HG03095 (cell line): ENCODE results near the gene TWNK.
"Not testable (repeated sequence)": the region's sequence is repeated elsewhere in the genome, so short reads cannot be mapped to it uniquely, and the experiment has no call there.

Source experiments
- ATAC-seq: cut with Tn5 transposase; IDR thresholded peaks from one replicate; pipeline ENCODE4 v1.9.1; 2021; ENCODE audit warnings: moderate library complexity; ENCODE audit not compliant: unreplicated experiment

Gene TWNK

GRCh38 chr10:100972904-100973535 is 14.3 kb upstream of the TWNK start:
- no peak for ATAC-seq

- not testable (repeated sequence) for ATAC-seq
These were observed 11.9 kb upstream of the TWNK start for GRCh38 chr10:100975397-100975796.

DNA sequence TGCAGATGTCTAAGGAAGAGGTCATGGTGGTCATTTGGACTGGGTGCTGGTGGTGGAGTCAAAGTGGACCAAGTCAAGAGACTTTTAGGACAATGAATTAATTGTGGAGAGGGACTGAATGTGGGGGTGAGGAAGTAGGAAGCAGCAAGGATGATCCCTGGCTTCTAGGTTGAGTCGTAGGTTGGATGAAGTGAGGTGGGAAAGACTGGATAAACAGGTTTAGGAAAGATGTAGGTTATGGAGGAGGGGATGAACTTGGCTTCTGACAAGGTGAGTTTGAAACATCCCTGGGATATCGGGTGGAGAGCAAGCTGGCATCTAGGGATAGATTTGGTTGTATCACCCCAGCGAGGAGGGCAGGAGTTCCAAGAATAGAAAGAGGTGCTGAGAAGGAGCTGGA is 10.4 kb upstream of the TWNK start:
- ATAC-seq: no peak

- no peak for ATAC-seq
These were observed 9.9 kb upstream of the TWNK start for GRCh38 chr10:100977436-100977835.

DNA sequence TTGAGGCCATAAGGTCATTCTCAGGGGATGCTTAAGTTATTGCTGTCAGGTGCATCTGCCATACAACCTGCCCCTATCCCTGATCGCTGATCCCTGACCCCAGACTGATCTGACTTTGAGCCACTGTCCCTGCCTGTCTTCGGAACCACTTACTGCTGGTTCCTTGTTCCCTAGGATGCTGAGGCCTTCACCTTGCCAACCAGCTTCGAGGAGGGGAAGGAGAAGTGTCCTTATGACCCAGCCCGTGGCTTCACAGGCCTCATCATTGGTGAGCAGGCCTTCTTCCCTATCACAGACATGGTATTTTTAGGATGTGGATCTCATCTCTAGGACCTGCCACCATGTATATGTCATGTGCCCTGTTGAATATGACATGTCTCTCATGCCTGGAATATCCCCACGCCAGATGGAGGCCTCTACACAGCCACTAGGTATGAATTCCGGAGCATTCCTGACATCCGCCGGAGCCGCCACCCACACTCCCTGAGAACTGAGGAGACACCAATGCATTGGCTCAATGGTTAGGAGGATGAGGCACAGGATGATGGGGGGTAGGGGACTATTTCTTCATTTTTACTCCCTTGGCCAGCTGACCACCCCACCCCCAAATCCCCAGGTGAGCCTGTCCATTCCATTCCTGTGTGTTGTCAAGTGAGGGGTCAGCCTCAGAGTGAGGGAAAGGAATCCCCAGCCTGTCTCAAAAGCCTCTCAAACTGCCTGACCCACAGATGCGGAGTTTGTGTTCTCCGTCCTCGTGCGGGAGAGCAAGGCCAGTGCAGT is 9.0 kb upstream of the TWNK start:
- ATAC-seq: no peak

DNA sequence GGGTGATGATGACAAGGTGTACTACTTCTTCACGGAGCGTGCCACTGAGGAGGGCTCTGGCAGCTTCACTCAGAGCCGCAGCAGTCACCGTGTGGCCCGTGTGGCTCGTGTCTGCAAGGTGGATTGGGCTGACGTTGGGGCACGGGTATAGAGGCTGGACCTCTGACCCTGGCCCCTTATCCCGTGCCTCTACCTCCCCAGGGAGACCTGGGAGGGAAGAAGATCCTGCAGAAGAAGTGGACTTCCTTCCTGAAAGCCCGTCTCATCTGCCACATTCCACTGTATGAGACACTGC is 8.5 kb upstream of the TWNK start:
- ATAC-seq: no peak

- no peak for ATAC-seq
These were observed 7.5 kb upstream of the TWNK start for GRCh38 chr10:100979791-100980272.

DNA sequence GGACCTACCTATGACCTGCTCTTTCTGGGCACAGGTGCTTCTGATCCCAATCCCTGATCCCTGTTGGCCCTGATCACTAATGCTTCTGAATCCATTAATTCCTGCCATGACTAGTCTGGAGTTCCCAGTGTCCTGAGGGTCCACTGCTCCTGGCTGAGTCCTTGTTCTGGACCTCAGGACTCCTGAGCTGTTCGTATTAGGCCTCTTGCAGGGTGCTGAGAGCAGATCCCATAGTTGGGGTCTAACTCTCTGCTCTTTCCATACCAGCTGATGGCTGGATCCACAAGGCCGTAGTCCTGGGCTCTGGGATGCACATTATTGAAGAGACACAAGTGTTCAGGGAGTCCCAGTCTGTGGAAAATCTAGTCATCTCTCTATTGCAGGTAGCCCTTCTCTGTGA is 7.0 kb upstream of the TWNK start:
- no peak for ATAC-seq

DNA sequence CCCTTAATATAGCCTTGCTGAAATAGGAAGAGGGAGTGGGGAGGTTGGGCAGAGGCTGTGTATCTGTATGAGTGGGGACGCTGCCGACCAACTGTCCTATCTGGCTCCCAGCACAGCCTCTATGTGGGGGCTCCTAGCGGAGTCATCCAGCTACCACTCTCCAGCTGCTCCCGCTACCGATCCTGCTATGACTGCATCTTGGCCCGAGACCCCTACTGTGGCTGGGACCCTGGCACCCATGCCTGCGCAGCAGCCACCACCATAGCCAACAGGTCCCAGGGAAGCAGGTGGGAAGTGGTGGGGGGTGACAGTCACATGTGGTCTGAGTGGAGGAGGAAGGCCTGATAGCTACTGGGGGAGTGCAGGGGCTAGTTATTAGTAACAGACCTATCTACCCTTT is 6.6 kb upstream of the TWNK start:
- no peak for ATAC-seq

DNA sequence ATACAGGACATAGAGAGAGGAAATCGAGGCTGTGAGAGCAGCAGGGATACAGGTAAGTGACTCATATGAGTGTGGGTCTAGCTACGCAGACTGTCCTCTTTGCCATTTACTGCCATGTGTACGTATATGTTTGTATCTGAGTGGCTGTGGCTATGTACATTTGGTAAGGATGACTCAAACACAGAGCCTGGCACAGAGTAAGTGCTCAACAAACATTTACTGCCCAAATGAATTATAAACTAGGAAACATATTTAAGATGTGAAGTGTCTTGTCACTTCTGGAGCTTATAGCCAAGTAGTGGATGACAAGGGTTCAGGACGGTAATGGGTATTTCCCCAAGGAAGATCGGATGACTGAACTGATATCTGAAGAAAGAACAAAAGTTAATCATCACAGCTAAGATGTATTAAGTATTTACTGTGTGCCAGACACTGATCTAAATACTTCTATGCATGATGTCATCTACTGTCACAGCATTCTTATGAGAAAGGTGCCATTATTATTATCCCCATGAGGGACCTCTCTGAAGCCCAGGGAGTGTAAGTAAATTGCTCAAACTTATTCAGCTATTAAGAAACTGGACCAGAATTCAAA is 6.1 kb upstream of the TWNK start:
- no peak for ATAC-seq

DNA sequence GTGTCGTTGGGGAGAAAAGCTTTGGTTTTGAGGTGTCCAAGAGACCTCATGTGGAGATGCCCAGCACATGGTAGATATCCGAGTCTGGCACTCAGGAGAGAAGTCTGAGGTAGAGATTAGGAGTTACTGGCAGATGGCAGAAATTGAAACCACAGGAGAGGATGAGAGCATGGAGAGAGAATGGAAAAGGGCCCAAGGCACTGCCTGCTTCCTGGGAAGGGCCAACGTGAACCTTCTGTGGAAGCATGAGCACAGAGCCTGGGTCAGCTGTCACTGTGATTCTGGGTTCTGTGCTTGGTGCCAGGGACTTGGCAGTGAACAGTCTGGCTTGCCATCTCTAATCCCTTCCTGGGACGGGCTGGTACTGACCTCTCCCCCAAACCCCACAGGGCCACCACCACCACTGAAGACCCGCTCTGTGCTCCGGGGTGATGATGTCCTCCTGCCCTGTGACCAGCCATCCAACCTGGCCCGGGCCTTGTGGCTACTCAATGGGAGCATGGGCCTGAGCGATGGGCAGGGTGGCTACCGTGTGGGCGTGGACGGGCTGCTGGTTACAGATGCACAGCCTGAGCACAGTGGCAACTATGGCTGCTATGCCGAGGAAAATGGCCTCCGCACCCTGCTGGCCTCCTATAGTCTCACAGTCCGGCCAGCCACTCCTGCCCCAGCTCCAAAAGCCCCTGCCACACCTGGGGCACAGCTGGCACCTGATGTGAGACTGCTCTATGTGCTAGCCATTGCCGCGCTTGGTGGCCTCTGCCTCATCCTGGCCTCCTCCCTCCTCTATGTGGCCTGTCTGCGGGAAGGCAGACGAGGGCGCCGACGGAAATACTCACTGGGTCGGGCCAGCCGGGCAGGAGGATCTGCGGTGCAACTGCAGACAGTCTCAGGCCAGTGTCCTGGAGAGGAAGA is 4.2 kb upstream of the TWNK start:
- no peak for ATAC-seq

GRCh38 chr10:100983868-100984671 is 3.3 kb upstream of the TWNK start:
- no peak for ATAC-seq

GRCh38 chr10:100984672-100985177 is 2.6 kb upstream of the TWNK start:
- ATAC-seq: no peak

DNA sequence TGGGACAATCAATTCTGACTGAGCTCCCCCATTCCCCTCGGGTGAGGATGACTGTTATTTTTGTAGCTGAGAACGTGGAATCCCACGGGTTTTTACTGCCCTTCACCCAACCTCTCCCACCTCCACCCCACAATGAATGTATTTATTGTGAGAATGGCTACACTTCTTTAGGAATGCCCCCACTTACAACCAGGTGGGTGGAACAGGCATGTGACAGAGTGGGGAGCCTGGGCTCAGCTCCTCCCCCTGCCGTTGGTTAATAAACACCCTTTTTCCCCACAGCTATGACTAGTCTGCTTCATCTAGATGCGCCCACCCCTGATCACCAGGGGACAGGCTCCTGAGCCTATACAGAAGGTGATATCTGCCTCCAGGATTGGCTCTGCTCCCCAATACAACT is 2.0 kb upstream of the TWNK start:
- ATAC-seq: no peak

GRCh38 chr10:100986623-100986951 is 756 bp upstream of the TWNK start:
- ATAC-seq: no peak

- ATAC-seq: no peak
These were observed 324 bp downstream of the TWNK start for GRCh38 chr10:100987685-100988049.

DNA sequence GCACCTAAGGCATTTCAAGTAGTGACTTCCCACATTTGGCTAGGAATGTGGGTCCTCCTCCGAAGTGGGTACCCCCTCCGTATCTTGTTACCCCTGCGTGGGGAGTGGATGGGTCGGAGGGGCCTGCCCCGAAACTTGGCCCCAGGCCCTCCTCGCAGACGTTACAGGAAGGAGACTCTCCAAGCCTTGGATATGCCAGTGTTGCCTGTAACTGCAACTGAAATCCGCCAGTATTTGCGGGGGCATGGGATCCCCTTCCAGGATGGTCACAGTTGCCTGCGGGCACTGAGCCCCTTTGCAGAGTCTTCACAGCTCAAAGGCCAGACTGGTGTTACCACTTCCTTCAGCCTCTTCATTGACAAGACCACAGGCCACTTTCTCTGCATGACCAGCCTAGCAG is 823 bp downstream of the TWNK start:
- no peak for ATAC-seq

GRCh38 chr10:100989088-100989487 is 1.7 kb downstream of the TWNK start:
- no peak for ATAC-seq

GRCh38 chr10:100993986-100994708 is 6.8 kb downstream of the TWNK start:
- ATAC-seq: no peak

DNA sequence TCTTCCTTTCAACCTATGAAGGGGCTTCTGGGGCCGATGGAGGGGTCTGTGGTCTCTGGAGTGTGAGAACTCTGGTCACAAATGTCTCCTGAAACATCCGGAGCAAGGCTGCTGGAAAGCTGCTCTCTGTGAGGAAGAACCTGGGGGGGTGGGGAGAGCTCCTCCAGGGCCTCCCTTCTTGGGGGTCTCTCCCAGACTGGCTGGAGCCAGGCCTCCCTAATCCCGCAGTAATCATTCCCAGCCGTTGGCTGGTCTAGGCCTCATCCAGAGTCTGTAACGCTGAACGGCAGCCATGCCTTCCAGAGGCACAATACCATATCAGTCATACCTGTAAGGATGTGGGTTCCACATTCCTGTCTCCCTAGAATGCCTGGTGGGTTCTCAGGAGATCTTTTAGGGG is 7.8 kb downstream of the TWNK start:
- no peak for ATAC-seq
